GM12872 (cell line): ENCODE measurements around the gene NGF.

Experiments used
- TF ChIP-seq, protein P1 (sequence below): IDR thresholded peaks from 3 replicates; pipeline ENCODE4 v1.5.1; 2011; ENCODE audit warnings: low read depth, mild to moderate bottlenecking, low read length, moderate library complexity; ENCODE audit not compliant: insufficient read depth

The NGF gene

DNA sequence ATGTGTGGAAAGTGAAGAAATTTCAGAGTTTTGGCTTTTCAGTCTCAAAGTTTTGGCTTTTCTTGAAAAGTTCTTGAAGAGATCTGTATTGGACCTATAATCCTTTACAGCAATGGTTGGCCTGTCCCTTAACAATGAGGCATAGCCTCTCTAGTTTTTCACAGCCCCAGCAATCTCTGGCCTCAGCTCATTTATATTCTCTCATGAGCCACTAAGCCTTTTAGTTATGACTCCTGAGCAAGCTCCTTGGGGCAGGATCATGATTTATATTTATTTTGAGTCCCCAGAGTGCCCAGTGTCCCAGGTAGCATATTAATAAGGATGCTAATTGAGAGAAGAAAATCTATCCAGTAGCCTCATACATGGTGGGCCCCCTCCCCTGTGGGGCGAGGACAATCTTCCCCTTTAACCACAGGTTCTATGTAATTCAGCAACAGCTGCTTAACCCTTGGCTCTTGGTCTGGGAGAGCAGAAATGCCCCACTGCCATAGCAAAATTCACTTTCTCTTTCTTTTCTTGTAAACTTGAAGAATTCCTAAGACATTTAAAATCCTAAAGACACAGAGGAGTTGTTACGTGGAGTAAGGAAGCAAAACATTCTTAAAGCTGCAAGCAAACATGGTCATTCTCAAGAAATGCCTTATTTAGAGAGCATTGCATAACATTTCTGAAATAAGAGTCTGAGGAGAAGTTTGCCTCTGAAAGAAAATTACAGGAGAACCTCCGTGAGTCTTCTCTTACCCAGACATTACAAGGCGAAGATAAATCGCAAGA lies 6.3 kb downstream of the NGF start:
- TF ChIP-seq, protein P1, sequence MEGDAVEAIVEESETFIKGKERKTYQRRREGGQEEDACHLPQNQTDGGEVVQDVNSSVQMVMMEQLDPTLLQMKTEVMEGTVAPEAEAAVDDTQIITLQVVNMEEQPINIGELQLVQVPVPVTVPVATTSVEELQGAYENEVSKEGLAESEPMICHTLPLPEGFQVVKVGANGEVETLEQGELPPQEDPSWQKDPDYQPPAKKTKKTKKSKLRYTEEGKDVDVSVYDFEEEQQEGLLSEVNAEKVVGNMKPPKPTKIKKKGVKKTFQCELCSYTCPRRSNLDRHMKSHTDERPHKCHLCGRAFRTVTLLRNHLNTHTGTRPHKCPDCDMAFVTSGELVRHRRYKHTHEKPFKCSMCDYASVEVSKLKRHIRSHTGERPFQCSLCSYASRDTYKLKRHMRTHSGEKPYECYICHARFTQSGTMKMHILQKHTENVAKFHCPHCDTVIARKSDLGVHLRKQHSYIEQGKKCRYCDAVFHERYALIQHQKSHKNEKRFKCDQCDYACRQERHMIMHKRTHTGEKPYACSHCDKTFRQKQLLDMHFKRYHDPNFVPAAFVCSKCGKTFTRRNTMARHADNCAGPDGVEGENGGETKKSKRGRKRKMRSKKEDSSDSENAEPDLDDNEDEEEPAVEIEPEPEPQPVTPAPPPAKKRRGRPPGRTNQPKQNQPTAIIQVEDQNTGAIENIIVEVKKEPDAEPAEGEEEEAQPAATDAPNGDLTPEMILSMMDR: no peak

- TF ChIP-seq, protein P1: no peak
Measured at GRCh38 chr1:115330480-115331013, 7.5 kb downstream of the NGF start.

DNA sequence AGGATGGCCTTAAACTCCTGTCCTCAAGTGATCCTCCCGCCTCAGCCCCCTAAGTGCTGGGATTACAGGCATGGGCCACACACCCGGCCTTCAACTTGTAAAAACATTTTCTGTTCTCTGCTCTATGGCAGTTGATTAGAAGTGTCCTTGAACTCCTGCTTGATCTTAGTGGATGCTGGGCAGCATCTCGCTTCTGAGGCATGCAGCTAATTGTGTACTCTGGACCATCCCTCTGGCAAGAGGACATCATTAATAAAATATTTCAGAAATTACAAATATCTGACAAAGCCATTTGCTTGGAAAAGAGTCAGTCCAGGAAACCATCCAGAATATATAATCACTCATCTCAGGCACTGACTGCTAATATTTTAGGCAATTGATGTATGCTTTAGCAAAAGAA lies 8.1 kb downstream of the NGF start:
- TF ChIP-seq, protein P1: no peak

DNA sequence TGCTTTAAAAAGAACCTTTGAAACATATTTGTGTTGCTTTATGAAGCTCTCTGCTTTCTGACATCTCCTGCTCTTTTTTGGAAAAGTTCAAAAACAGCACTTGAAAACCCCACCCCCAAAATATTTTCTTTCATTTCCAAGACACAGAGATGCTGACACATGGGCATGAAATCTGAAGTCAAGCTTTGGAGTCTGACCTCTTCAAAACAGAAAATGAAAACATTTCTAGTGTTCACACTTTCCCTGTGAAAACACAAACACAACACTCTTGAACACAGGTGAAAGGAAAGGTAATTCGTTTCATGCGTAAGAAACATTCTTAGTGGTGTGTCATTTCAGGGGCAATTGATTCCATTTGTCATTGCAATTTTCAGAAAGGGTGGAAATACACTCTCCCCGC lies 10.8 kb downstream of the NGF start:
- TF ChIP-seq, protein P1: no peak

GRCh38 chr1:115326419-115326818 lies 11.6 kb downstream of the NGF start:
- TF ChIP-seq, protein P1: no peak

GRCh38 chr1:115325874-115326273 lies 12.2 kb downstream of the NGF start:
- TF ChIP-seq, protein P1: no peak

GRCh38 chr1:115324649-115325420 lies 13.2 kb downstream of the NGF start:
- TF ChIP-seq, protein P1: no peak
